GM19238 (cell line): ENCODE results near the gene USP26.
A peak's percentile ranks its signal among the peaks of the same experiment; 100 is the strongest.
"Not testable (repeated sequence)": the region's sequence is repeated elsewhere in the genome, so short reads cannot be mapped to it uniquely, and the experiment has no call there.

Source experiments
- DNase-seq: peaks from one replicate; pipeline ENCODE4 v3.0.0; 2011; ENCODE audit warnings: low spot score; ENCODE audit not compliant: insufficient read length

USP26 gene

GRCh38 chrX:133018229-133018628, 78.7 kb downstream of the USP26 start:
- DNase-seq = no peak

GRCh38 chrX:133007458-133007857, 89.5 kb downstream of the USP26 start:
- no peak for DNase-seq

- no peak for DNase-seq
Measured at GRCh38 chrX:133005616-133006015, 91.3 kb downstream of the USP26 start.

GRCh38 chrX:133005042-133005441, 91.9 kb downstream of the USP26 start:
- DNase-seq = peak; percentile 2

GRCh38 chrX:132999209-132999608, 97.7 kb downstream of the USP26 start:
- DNase-seq = no peak

- DNase-seq = no peak
Measured at GRCh38 chrX:132990835-132991234, 106.1 kb downstream of the USP26 start.

GRCh38 chrX:132986556-132986955, 110.4 kb downstream of the USP26 start:
- DNase-seq = no peak

GRCh38 chrX:132984058-132984650, 112.8 kb downstream of the USP26 start:
- no peak for DNase-seq

- no peak for DNase-seq
Measured at GRCh38 chrX:132983496-132983895, 113.4 kb downstream of the USP26 start.

GRCh38 chrX:132980035-132980434, 116.9 kb downstream of the USP26 start:
- DNase-seq = not testable (repeated sequence)
